HEK293 (cell line): Measurements from ENCODE around the gene RAB44.

ENCODE experiments used
- TCF7L2 ChIP-seq: IDR thresholded peaks from 2 replicates; pipeline ENCODE4 v1.6.1; 2011; ENCODE audit warnings: low read depth, mild to moderate bottlenecking, inconsistent platforms, low read length, moderate library complexity, borderline replicate concordance
- YY1 ChIP-seq: fragments of 450-650 bp; formaldehyde crosslinking; IDR thresholded peaks from 2 replicates; pipeline ENCODE4 v1.5.1; 2018; ENCODE audit warnings: missing biosample characterization, missing genetic modification characterization
- ZBTB7A ChIP-seq: fragments of 450-650 bp; formaldehyde crosslinking; IDR thresholded peaks from 2 replicates; pipeline ENCODE4 v1.5.1; 2016; ENCODE audit warnings: low read depth, missing biosample characterization, missing genetic modification characterization
- ZNF169 ChIP-seq: fragments of 450-650 bp; formaldehyde crosslinking; IDR thresholded peaks from 2 replicates; pipeline ENCODE4 v1.5.1; 2016; ENCODE audit warnings: missing biosample characterization, missing genetic modification characterization
- ZNF302 ChIP-seq: fragments of 450-650 bp; formaldehyde crosslinking; IDR thresholded peaks from 2 replicates; pipeline ENCODE4 v1.5.1; 2016; ENCODE audit warnings: missing biosample characterization, missing genetic modification characterization, low read depth
- ZNF530 ChIP-seq: fragments of 450-650 bp; formaldehyde crosslinking; IDR thresholded peaks from 2 replicates; pipeline ENCODE4 v1.5.1; 2016; ENCODE audit warnings: low read depth, missing biosample characterization, missing genetic modification characterization
- ZSCAN23 ChIP-seq: fragments of 450-650 bp; formaldehyde crosslinking; IDR thresholded peaks from 2 replicates; pipeline ENCODE4 v1.5.1; 2016; ENCODE audit warnings: missing biosample characterization, missing genetic modification characterization
- TF ChIP-seq, protein P1 (sequence below): fragments of 450-650 bp; formaldehyde crosslinking; IDR thresholded peaks from 2 replicates; pipeline ENCODE4 v1.5.1; 2016; ENCODE audit warnings: missing biosample characterization, missing genetic modification characterization
- TF ChIP-seq, protein P2 (sequence below): fragments of 450-650 bp; formaldehyde crosslinking; IDR thresholded peaks from 2 replicates; pipeline ENCODE4 v1.5.1; 2016; ENCODE audit warnings: missing biosample characterization, missing genetic modification characterization
- TF ChIP-seq, protein P3 (sequence below): fragments of 450-650 bp; formaldehyde crosslinking; IDR thresholded peaks from 2 replicates; pipeline ENCODE4 v1.5.1; 2017; ENCODE audit warnings: missing biosample characterization, mild to moderate bottlenecking, missing genetic modification characterization, moderate library complexity
- TF ChIP-seq, protein P4 (sequence below): fragments of 450-650 bp; formaldehyde crosslinking; IDR thresholded peaks from 2 replicates; pipeline ENCODE4 v1.5.1; 2016; ENCODE audit warnings: missing biosample characterization, missing genetic modification characterization, borderline replicate concordance
- TF ChIP-seq, protein P5 (sequence below): fragments of 450-650 bp; formaldehyde crosslinking; IDR thresholded peaks from 2 replicates; pipeline ENCODE4 v1.5.0; 2017; ENCODE audit warnings: missing biosample characterization, missing genetic modification characterization, borderline replicate concordance

DNA sequence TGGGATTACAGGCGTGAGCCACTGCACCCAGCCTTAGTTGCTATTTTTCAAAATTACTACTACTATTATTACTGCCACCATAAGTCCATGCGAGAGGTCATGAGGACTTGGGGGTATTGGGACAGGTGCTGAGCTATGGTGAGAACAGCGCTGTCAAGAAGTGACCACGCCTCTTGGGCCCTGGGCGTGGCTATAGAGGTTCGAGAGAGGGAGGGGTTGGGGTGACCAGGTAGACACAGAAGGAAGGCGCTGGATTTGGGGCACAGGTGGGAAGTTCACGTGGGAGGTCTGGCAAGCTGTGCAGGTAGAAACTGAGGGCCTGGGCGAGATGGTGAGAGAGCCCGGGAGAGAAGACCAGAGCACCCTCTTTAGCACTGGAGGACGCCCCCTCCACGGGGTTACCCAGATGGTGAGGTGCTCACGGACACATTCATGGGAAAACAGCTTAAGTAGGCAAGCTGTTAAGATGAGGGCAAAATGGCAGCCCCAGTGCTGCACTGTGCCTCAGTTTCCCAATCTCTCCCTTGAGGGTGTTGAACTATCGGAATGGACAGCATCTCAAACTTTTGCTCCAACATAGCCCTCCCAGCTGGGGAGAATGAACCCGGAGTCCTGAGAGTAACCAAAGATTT is 61.0 kb downstream of the RAB44 start:
- TF ChIP-seq, protein P1, sequence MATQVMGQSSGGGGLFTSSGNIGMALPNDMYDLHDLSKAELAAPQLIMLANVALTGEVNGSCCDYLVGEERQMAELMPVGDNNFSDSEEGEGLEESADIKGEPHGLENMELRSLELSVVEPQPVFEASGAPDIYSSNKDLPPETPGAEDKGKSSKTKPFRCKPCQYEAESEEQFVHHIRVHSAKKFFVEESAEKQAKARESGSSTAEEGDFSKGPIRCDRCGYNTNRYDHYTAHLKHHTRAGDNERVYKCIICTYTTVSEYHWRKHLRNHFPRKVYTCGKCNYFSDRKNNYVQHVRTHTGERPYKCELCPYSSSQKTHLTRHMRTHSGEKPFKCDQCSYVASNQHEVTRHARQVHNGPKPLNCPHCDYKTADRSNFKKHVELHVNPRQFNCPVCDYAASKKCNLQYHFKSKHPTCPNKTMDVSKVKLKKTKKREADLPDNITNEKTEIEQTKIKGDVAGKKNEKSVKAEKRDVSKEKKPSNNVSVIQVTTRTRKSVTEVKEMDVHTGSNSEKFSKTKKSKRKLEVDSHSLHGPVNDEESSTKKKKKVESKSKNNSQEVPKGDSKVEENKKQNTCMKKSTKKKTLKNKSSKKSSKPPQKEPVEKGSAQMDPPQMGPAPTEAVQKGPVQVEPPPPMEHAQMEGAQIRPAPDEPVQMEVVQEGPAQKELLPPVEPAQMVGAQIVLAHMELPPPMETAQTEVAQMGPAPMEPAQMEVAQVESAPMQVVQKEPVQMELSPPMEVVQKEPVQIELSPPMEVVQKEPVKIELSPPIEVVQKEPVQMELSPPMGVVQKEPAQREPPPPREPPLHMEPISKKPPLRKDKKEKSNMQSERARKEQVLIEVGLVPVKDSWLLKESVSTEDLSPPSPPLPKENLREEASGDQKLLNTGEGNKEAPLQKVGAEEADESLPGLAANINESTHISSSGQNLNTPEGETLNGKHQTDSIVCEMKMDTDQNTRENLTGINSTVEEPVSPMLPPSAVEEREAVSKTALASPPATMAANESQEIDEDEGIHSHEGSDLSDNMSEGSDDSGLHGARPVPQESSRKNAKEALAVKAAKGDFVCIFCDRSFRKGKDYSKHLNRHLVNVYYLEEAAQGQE (tag by site-specific recombination), result no peak
- TF ChIP-seq ZSCAN23, result no peak
- TF ChIP-seq ZNF530 (tag by site-specific recombination), result no peak
- TF ChIP-seq, protein P2, sequence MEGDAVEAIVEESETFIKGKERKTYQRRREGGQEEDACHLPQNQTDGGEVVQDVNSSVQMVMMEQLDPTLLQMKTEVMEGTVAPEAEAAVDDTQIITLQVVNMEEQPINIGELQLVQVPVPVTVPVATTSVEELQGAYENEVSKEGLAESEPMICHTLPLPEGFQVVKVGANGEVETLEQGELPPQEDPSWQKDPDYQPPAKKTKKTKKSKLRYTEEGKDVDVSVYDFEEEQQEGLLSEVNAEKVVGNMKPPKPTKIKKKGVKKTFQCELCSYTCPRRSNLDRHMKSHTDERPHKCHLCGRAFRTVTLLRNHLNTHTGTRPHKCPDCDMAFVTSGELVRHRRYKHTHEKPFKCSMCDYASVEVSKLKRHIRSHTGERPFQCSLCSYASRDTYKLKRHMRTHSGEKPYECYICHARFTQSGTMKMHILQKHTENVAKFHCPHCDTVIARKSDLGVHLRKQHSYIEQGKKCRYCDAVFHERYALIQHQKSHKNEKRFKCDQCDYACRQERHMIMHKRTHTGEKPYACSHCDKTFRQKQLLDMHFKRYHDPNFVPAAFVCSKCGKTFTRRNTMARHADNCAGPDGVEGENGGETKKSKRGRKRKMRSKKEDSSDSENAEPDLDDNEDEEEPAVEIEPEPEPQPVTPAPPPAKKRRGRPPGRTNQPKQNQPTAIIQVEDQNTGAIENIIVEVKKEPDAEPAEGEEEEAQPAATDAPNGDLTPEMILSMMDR (tag by site-specific recombination), result no peak
- no peak for TF ChIP-seq YY1 (tag by site-specific recombination)
- TF ChIP-seq TCF7L2, result no peak
- TF ChIP-seq ZBTB7A, result no peak
- TF ChIP-seq ZNF302, result no peak
- TF ChIP-seq, protein P3, sequence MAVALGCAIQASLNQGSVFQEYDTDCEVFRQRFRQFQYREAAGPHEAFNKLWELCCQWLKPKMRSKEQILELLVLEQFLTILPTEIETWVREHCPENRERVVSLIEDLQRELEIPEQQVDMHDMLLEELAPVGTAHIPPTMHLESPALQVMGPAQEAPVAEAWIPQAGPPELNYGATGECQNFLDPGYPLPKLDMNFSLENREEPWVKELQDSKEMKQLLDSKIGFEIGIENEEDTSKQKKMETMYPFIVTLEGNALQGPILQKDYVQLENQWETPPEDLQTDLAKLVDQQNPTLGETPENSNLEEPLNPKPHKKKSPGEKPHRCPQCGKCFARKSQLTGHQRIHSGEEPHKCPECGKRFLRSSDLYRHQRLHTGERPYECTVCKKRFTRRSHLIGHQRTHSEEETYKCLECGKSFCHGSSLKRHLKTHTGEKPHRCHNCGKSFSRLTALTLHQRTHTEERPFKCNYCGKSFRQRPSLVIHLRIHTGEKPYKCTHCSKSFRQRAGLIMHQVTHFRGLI, result no peak
- TF ChIP-seq, protein P4, sequence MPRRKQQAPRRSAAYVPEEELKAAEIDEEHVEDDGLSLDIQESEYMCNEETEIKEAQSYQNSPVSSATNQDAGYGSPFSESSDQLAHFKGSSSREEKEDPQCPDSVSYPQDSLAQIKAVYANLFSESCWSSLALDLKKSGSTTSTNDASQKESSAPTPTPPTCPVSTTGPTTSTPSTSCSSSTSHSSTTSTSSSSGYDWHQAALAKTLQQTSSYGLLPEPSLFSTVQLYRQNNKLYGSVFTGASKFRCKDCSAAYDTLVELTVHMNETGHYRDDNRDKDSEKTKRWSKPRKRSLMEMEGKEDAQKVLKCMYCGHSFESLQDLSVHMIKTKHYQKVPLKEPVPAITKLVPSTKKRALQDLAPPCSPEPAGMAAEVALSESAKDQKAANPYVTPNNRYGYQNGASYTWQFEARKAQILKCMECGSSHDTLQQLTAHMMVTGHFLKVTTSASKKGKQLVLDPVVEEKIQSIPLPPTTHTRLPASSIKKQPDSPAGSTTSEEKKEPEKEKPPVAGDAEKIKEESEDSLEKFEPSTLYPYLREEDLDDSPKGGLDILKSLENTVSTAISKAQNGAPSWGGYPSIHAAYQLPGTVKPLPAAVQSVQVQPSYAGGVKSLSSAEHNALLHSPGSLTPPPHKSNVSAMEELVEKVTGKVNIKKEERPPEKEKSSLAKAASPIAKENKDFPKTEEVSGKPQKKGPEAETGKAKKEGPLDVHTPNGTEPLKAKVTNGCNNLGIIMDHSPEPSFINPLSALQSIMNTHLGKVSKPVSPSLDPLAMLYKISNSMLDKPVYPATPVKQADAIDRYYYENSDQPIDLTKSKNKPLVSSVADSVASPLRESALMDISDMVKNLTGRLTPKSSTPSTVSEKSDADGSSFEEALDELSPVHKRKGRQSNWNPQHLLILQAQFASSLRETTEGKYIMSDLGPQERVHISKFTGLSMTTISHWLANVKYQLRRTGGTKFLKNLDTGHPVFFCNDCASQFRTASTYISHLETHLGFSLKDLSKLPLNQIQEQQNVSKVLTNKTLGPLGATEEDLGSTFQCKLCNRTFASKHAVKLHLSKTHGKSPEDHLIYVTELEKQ (tag by site-specific recombination), result no peak
- no peak for TF ChIP-seq ZNF169 (tag by site-specific recombination)
- TF ChIP-seq, protein P5, sequence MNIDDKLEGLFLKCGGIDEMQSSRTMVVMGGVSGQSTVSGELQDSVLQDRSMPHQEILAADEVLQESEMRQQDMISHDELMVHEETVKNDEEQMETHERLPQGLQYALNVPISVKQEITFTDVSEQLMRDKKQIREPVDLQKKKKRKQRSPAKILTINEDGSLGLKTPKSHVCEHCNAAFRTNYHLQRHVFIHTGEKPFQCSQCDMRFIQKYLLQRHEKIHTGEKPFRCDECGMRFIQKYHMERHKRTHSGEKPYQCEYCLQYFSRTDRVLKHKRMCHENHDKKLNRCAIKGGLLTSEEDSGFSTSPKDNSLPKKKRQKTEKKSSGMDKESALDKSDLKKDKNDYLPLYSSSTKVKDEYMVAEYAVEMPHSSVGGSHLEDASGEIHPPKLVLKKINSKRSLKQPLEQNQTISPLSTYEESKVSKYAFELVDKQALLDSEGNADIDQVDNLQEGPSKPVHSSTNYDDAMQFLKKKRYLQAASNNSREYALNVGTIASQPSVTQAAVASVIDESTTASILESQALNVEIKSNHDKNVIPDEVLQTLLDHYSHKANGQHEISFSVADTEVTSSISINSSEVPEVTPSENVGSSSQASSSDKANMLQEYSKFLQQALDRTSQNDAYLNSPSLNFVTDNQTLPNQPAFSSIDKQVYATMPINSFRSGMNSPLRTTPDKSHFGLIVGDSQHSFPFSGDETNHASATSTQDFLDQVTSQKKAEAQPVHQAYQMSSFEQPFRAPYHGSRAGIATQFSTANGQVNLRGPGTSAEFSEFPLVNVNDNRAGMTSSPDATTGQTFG, result no peak
